SW 1271 (cell line): ENCODE results near the gene SH3PXD2A.
"Not testable (repeated sequence)": the region's sequence is repeated elsewhere in the genome, so short reads cannot be mapped to it uniquely, and the experiment has no call there.

Experiments used
- DNase-seq, 2 experiments: peaks; one replicate each; lab custom pipeline; 2025; lab: John Stamatoyannopoulos, UW

Gene SH3PXD2A

DNA sequence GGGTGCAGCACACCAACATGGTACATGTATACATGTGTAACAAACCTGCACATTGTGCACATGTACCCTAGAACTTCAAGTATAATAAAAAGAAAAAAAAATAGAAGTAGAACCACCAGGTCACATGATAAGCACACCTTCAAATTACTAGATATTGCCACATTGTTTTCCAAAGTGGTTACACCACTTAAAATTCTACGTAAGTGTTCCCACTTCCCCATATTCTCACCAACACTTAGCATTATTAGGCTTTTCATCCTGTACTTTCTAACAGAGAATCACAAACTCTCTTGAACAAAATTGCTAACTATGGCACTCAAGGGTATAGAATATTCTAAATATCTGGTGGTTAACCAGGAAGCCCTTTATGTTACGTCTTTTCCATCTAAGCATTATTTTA, 22.6 kb downstream of the SH3PXD2A start:
- DNase-seq, result no peak

- no peak for DNase-seq
Measured at GRCh38 chr10:103829838-103830465, 25.4 kb downstream of the SH3PXD2A start.

DNA sequence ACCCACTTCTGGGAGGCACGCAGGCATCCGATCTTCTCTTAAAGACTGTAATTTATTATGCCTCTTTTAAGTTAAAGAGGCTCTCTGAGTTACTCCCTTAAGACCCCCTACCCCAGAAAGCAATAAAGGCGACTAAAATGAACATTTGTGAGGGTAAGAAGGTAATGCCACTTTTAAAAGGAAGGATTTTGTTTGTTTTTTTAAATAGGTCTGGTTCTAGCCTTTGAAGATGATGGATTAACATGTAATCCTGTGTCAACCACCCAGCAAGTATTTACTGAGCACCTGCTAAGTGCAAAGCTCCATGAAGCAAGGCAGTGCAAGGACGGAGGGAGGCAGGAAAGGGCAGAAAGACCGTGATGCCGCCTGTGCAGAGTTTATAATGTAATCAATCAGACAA, 26.1 kb downstream of the SH3PXD2A start:
- no peak for DNase-seq

DNA sequence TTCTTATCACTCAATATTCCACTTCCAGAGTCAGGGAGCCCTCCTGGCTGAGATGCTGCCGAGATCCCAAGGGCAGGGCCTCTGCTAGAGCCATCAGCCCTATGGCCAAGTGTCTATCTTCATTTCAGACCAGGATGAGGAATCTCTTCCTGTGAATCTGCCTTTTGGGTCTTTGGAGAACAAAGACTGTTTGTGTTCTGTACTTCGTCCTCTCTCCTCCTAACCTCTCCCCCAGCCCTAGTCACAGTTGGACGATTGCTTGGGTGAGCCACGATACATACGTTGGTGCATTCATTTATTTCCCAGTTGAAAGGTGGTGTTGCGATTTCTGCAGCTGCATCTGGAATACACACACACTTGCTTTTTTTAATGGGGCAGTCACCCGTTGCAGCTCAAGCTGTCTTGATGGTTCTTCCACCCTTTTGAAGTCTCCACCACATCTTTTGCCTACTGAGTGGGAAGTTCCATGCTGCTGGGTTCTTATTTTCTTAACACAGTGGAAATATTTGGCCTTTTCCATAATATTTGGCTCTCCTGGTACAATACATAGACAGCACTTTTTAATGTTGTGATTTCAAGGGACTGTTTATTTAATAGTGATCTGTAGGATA, 26.7 kb downstream of the SH3PXD2A start:
- DNase-seq, result no peak

DNA sequence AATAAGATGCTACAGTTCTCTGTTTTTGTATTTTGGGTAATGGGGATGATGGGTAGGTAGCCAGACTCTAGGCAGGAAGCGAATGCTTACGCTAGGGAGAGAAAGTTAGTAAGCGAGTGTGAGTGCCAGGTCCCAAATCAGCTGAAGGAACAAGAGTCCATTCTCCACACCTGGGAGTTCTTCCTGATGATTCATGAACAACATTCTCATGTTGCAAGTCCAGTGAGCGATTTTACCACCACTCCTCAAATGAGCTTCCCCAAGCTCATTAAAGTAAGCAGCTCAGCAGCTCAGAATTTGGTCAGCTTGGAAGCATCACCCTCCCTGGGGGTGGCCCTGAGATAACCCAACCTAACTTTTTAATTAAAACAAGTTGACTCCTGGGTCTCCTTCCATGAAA, 27.3 kb downstream of the SH3PXD2A start:
- DNase-seq, result no peak

DNA sequence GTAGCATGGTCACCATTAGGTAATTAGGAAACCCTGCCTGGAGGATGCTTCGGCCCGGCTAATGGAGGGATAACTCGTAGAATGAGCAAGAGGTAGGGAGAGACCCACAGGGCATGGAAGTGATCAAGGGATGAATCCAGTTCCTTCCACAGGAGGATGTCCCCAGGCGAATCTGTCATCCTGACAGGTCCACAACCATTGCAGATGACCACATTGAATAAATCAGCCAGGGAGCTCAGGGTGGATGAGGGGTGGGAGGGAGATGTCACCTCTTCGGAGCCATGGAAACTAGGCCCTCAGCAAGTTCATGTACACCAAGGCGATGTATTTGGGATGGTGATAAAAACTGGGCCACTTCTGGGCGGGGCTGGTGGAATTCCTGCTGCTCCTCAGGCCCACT, 28.5 kb downstream of the SH3PXD2A start:
- no peak for DNase-seq

GRCh38 chr10:103824281-103824680, 31.1 kb downstream of the SH3PXD2A start:
- DNase-seq, result no peak

- DNase-seq, result no peak
Measured at GRCh38 chr10:103823706-103824272, 31.6 kb downstream of the SH3PXD2A start.

- no peak for DNase-seq
Measured at GRCh38 chr10:103822800-103823199, 32.6 kb downstream of the SH3PXD2A start.

DNA sequence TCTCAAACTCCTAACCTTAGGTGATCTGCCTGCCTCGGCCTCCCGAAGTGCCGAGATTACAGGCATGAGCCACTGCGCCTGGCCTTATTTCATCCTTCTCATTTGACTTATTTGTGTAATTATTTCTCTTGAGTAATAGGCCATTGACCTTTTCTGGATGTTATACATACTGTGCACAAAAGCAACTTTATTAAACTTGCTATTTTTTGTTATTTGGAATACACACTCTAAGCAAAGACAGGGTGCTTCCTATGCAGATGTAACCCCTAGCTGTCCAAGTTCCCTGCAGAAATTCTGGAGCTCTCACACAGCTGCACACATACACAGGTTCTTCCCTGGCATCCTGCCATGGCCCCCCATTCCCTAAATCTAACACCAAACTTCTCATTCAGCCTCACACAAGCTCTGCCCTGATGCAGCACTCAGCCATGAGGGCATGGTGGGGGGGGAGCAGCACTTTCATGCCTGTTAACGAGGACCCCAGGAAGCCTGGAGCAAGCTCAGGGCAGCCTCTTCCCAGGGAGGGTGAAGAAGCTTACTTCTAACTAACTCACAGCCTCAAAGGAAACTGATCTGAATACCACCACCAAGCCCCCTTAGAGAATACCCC, 33.2 kb downstream of the SH3PXD2A start:
- DNase-seq, result no peak

- no peak for DNase-seq
Measured at GRCh38 chr10:103820101-103821062, 35.0 kb downstream of the SH3PXD2A start.

DNA sequence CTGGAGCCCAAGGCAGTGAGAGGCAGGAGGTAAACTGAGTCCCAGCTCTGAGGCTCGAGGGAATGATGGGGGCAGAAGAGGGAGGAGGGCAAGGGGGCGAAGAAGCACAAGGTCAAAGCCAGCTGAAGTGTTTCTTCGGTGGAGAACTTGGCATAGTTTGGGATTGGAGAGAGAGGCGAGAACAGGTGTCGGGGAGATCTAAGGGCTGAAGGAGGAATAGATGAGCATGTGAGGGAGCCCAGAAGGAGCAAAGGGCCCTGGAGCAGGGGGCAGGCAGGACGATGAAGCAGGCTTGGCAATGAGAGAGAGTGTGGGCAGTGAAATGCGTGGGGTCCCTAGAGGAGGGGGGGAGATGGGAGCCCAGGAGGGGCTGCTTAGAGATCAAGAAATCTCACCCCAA, 35.9 kb downstream of the SH3PXD2A start:
- DNase-seq, result no peak

GRCh38 chr10:103818765-103819374, 36.5 kb downstream of the SH3PXD2A start:
- no peak for DNase-seq

DNA sequence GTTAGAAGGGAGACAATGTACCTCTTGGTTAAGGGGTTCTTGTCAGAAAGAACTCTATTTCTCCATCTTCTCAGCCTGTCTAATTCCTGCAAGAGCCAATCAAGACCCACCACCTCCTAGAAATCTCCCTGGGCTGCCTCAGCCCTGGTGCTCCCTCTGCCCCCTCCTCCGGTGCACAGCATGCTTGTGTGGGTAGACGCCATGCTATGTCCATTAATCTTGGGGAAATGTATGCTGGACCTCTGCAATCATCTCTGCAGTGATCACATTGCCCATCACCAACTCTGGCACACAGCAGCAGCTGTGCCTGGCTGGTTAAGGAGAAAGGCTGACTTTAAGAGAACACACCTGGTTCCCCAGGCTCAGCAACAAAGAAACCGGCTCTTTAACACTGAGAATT, 37.3 kb downstream of the SH3PXD2A start:
- no peak for DNase-seq

- DNase-seq, result no peak
Measured at GRCh38 chr10:103816431-103816830, 38.9 kb downstream of the SH3PXD2A start.

DNA sequence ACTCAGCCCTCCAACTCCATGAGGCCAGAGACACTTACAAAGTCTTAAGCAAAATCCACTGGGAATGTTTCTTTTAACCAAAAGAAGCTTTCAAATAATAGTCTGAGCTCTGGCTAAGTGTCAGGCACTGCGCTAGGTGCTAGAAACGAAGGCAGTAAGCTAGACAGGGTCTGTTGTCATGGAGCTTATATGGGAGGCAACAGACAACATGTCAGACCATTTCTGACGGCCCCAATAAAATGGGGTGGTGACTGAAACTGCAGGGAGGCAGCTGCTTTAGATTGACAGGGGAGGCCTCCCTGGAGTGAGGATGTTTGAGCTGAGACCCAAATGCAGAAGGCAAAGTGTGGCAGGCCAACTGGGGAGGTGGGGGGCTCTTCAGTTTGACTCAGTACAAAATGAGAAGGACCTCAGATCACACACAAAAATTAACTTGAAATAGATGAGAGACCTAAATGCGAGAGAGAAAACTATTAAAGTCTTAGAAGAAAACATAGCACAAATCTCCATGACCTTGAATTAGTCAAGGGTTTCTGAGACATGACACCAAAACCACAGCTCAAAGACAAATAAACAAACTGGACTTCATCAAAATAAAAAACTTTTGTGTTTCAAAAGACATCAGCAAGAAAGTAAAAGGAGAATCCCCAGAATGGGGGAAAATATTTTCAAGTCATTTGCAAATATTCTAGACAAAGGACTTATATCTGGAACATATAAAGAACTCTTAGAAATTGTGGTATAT, 40.6 kb downstream of the SH3PXD2A start:
- no peak for DNase-seq

- no peak for DNase-seq
Measured at GRCh38 chr10:103814105-103814504, 41.3 kb downstream of the SH3PXD2A start.

DNA sequence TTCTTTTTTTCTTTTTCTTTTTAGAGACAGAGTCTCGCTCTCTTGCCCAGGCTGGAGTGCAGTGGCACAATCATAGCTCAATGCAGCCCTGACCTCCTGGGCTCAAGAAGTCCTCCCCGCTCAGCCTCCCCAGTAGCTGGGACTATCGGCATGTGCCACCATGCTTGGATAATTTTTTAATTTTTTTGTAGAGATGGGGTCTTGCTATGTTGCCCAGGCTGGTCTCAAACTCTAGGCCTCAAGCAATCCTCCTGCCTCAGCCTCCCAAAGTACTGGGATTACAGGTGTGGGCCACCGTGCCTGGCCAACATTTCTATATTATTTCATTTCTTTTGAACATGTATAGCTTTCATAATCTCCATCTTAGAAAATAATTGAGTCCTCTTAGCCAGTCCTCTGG, 42.1 kb downstream of the SH3PXD2A start:
- DNase-seq, result not testable (repeated sequence)

DNA sequence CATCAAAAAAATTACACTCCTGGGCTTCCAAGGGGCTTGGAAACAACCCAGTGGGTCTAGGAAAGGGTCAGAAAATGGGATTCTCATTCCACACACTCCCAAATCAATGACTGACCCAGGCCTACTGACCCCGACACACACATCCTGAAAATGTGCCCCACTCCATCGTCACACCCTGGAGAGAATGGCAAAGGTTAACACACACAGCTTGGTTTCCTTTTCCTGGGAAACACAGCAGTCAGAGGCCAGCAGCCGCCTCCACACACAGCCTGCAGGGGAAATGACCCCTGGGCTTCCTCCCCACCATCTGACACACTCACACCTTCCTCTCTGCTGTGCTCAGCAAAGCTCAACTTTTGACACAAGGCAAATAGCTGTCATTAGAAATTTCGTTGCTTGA, 42.9 kb downstream of the SH3PXD2A start:
- no peak for DNase-seq

DNA sequence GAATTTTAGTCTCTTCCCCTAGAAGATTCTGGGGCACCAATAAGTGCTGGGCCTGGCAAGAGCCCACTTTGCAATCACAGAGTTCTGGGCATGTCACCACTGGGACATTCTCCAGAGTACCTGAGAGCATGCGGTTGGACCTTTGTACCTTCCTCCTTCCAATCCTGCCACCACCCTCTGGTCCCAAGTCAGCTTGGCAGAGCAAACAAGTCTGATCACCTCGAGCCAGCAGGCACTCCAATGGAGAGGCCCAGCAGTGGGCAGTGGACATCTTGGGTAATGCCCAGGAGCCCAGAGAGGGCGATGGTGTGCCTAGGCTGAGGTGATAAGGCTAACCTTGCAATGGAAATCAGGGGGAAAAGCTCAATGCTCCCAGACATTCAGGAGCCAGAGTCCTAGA, 43.4 kb downstream of the SH3PXD2A start:
- no peak for DNase-seq

DNA sequence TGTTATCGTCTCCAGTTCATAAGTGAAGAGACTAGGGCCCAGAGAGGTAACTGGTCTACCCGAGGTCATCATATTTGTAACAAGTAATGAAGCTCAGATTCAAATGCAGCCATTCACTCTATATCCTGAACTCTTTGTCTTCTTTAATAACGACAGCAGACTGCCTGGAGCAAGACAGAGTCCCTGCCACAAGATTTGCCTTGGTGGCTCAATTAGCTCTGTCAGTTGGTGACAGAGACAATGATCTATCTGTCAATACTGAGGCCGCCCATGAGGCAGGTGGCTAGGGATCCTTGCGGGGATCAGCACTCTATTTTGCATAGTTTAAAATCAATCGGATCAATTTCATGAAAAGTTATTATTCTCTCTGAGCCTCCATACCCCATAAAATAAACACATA, 43.9 kb downstream of the SH3PXD2A start:
- DNase-seq, result no peak
